H1 (cell line): ENCODE measurements around the gene KCNRG.

Source experiments
- CREB1 ChIP-seq: IDR thresholded peaks from 2 replicates; pipeline ENCODE4 v1.6.1; 2012; ENCODE audit warnings: inconsistent platforms
- GABPA ChIP-seq: IDR thresholded peaks from 2 replicates; pipeline ENCODE4 v1.6.1; 2011; ENCODE audit warnings: mild to moderate bottlenecking, low read length, moderate library complexity, borderline replicate concordance; ENCODE audit not compliant: insufficient read depth
- KDM5A ChIP-seq: fragments of 200-600 bp; IDR thresholded peaks from 2 replicates; pipeline ENCODE4 v1.7.1; 2012; ENCODE audit warnings: mild to moderate bottlenecking, low read length, inconsistent platforms, mixed read lengths
- TBP ChIP-seq: IDR thresholded peaks from 2 replicates; pipeline ENCODE4 v1.6.1; 2011; ENCODE audit warnings: low read depth, low read length, improper control_type of control experiment
- TF ChIP-seq, protein P1 (sequence below), 3 experiments: IDR thresholded peaks; 1 replicate in 2 of 3; 2 replicates in 1 of 3; pipeline versions ENCODE4 v1.5.1 to v1.6.1; 2011; ENCODE audit warnings: low read length in 3 of 3, mild to moderate bottlenecking in 3 of 3, inconsistent platforms in 2 of 3, low read depth in 1 of 3, moderate library complexity in 1 of 3; ENCODE audit not compliant: insufficient read depth in 1 of 3; ENCODE audit errors: control extremely low read depth in 1 of 3
- TF ChIP-seq, protein P2 (sequence below): IDR thresholded peaks from 2 replicates; pipeline ENCODE4 v1.6.1; 2012; ENCODE audit warnings: inconsistent platforms

DNA sequence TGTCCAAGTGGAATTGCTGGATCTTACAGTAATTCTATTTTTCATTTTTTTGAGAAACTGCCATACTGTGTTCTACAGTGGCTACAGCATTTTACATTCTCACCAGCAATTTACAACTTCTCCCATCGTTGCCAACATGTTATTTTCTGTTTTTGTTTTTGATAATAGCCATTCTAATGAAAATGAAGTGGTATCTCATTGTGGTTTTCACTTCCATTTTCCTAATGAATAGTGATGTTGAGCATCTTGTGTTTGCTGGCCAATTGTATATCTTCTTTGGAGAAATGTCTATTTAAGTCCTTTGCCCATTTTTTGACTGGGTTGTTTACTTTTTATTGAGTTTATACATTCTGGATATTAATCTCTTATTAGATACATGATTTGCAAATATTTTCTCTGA lies 38.6 kb downstream of the KCNRG start:
- TF ChIP-seq, protein P1, sequence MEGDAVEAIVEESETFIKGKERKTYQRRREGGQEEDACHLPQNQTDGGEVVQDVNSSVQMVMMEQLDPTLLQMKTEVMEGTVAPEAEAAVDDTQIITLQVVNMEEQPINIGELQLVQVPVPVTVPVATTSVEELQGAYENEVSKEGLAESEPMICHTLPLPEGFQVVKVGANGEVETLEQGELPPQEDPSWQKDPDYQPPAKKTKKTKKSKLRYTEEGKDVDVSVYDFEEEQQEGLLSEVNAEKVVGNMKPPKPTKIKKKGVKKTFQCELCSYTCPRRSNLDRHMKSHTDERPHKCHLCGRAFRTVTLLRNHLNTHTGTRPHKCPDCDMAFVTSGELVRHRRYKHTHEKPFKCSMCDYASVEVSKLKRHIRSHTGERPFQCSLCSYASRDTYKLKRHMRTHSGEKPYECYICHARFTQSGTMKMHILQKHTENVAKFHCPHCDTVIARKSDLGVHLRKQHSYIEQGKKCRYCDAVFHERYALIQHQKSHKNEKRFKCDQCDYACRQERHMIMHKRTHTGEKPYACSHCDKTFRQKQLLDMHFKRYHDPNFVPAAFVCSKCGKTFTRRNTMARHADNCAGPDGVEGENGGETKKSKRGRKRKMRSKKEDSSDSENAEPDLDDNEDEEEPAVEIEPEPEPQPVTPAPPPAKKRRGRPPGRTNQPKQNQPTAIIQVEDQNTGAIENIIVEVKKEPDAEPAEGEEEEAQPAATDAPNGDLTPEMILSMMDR (IDR thresholded peaks at IDR 0.05; ENCODE audit: control extremely low read depth in 1 of 3, insufficient read depth in 1 of 3, low read depth in 1 of 3, low read length in 3 of 3) = no peak
- TF ChIP-seq GABPA (no peak), CREB1 (no peak), TBP (no peak), KDM5A (no peak)
- TF ChIP-seq, protein P2, sequence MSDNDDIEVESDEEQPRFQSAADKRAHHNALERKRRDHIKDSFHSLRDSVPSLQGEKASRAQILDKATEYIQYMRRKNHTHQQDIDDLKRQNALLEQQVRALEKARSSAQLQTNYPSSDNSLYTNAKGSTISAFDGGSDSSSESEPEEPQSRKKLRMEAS = no peak
